Upper lobe of left lung (tissue), 6 donors: Measurements from ENCODE around the gene SP7. TPM values are rescaled to one million over a fixed set of nuclear protein-coding genes. Genes with fewer than 3 reads are reported as not detected.
A peak's percentile ranks its signal among the peaks of the same experiment; 100 is the strongest.
"Not testable (repeated sequence)": the region's sequence is repeated elsewhere in the genome, so short reads cannot be mapped to it uniquely, and the experiment has no call there.

Experiments used
- ATAC-seq, 2 donors: fragments of 200-7000 bp; cut with Tn5 transposase; one replicate each; pipeline ENCODE4 v1.9.1; 2022; ENCODE audit warnings: mild to moderate bottlenecking in 2 of 2, moderate library complexity in 2 of 2; ENCODE audit not compliant: low FRiP score in 2 of 2
- DNase-seq, 2 donors: peaks; one replicate each; pipeline ENCODE4 v3.0.0-alpha.2; 2019 to 2020
- H3K27ac ChIP-seq, 4 donors: fragments of 200-600 bp; sonication (generic); one replicate each; pipeline ENCODE4 v1.5.1; 2016 to 2019
- H3K27me3 ChIP-seq, 4 donors: fragments of 200-600 bp; sonication (generic); one replicate each; pipeline ENCODE4 v1.5.1; 2017 to 2019
- H3K36me3 ChIP-seq, 4 donors: fragments of 200-600 bp; sonication (generic); one replicate each; pipeline ENCODE4 v1.5.1; 2016 to 2019
- H3K4me1 ChIP-seq, 4 donors: fragments of 200-600 bp; sonication (generic); one replicate each; pipeline ENCODE4 v1.5.1; 2018 to 2019
- H3K4me3 ChIP-seq, 4 donors: fragments of 200-600 bp; sonication (generic); one replicate each; pipeline ENCODE4 v1.5.1; 2017 to 2019; ENCODE audit warnings: mild to moderate bottlenecking in 2 of 4, moderate library complexity in 1 of 4
- H3K9me3 ChIP-seq, 4 donors: fragments of 200-600 bp; sonication (generic); one replicate each; pipeline ENCODE4 v1.5.1; 2018 to 2019
- EP300 ChIP-seq, 4 donors: sonication (generic); formaldehyde crosslinking; IDR thresholded peaks; one replicate each; pipeline ENCODE4 v1.5.1; 2017; ENCODE audit warnings: antibody characterized with exemption in 4 of 4, control low read depth in 2 of 4
- POLR2A ChIP-seq, 4 donors: fragments of 450-650 bp; IDR thresholded peaks; one replicate each; pipeline ENCODE4 v1.5.1; 2016 to 2017; ENCODE audit warnings: antibody characterized with exemption in 4 of 4, mild to moderate bottlenecking in 2 of 4
- POLR2AphosphoS5 ChIP-seq, 2 donors: sonication (generic); formaldehyde crosslinking; IDR thresholded peaks; one replicate each; pipeline ENCODE4 v1.5.1; 2017; ENCODE audit warnings: antibody characterized with exemption in 2 of 2
- WGBS, 2 donors: methylation state at CpG; one replicate each; pipeline ENCODE4 v1.1.5; 2017 to 2018; 5-methylcytosine and 5-hydroxymethylcytosine counted together
- total RNA-seq, 6 donors: library from RNA; depleted of rRNA in 4 of 6; stranded (reverse); fragments of >200 nt in 4 of 6; gene quantifications; one replicate each; pipeline versions ENCODE4 v1.1.0 to v1.2.1, GENCODE V29; 2016 to 2021
- TF ChIP-seq, protein P1 (sequence below), 6 experiments: fragments of 450-650 bp in 4 of 6; fragments of 200-600 bp in 2 of 6; sonication (generic) in 2 of 6; IDR thresholded peaks; one replicate each; pipeline ENCODE4 v1.5.1; 2016 to 2019; ENCODE audit warnings: antibody characterized with exemption in 6 of 6
- donor health status: DM: no; HTN: no; CAD: no; lungs with moderate emphysema.
- donor health status: DM: no; HTN: yes; CAD: no; lungs with severe emphysema.

Gene SP7
- total RNA-seq, 6 donors from 2014 or later, result not detected

DNA sequence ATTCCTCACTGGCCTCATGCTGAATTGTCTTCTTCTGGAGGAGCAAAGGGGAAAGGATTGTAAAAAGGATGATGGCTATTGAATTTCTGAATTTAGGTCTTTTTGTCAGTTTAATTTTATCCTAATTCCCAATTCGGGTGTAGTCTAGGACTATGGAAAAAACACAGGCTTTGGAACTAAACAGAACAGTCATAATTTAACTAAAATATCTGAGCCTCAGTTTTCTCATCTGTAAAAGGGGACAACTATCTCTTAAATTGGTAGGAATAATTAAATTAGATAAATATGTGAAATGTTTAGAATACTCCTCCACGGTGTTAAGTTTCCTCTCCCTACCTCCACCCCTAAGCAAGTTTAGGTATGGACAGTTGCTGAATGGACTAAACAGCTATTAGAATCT is 40.6 kb upstream of the SP7 start:
- no peaks in the 10 kb centered on the region for H3K27me3 ChIP-seq
- peaks cover 0 to under 1% (median under 1%) of the 10 kb centered on the region in 4 donors for H3K36me3 ChIP-seq
- H3K4me3 ChIP-seq, result no peak overlapping the region
- H3K27ac ChIP-seq, result no peak overlapping the region
- DNase-seq (no peak), ATAC-seq (no peak)
- TF ChIP-seq POLR2AphosphoS5 (IDR thresholded peaks at IDR 0.05) (no peak), POLR2A (IDR thresholded peaks at IDR 0.05) (no peak), EP300 (IDR thresholded peaks at IDR 0.05) (no peak)
- TF ChIP-seq, protein P1, sequence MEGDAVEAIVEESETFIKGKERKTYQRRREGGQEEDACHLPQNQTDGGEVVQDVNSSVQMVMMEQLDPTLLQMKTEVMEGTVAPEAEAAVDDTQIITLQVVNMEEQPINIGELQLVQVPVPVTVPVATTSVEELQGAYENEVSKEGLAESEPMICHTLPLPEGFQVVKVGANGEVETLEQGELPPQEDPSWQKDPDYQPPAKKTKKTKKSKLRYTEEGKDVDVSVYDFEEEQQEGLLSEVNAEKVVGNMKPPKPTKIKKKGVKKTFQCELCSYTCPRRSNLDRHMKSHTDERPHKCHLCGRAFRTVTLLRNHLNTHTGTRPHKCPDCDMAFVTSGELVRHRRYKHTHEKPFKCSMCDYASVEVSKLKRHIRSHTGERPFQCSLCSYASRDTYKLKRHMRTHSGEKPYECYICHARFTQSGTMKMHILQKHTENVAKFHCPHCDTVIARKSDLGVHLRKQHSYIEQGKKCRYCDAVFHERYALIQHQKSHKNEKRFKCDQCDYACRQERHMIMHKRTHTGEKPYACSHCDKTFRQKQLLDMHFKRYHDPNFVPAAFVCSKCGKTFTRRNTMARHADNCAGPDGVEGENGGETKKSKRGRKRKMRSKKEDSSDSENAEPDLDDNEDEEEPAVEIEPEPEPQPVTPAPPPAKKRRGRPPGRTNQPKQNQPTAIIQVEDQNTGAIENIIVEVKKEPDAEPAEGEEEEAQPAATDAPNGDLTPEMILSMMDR (IDR thresholded peaks at IDR 0.05), result no peak
- H3K4me1 ChIP-seq, result peaks cover 27 to 40% (median 31%) of the 10 kb centered on the region in 4 donors
- H3K9me3 ChIP-seq, result no peaks in the 10 kb centered on the region
- WGBS, 2 donors, result 81 to 90% methylated on average over 2 of the region's 2 CpGs

DNA sequence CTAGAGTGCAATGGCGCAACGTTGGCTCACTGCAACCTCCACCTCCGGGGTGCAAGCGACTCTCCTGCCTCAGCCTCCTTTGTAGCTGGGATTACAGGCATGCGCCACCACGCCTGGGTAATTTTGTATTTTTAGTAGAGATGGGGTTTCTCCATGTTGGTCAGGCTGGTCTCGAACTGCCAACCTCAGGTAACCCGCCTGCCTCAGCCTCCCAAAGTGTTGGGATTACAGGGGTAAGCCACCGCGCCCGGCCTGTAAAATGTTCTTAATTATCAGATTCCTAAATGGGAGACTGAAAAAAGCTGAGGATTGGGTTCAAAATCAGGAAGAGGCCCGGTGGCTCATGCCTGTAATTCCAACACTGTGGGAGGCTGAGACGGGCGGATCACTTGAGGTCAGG is 38.1 kb upstream of the SP7 start:
- peak overlapping the region; percentile 46 to 73 (median 54) for H3K27ac ChIP-seq
- ATAC-seq, DNase-seq, H3K36me3 ChIP-seq, H3K4me3 ChIP-seq, H3K27me3 ChIP-seq, H3K9me3 ChIP-seq: not testable (repeated sequence)
- peaks cover 29 to 53% (median 40%) of the 10 kb centered on the region in 4 donors for H3K4me1 ChIP-seq
- 87 to 88% methylated on average over 14 of the region's 14 CpGs for WGBS, 2 donors

DNA sequence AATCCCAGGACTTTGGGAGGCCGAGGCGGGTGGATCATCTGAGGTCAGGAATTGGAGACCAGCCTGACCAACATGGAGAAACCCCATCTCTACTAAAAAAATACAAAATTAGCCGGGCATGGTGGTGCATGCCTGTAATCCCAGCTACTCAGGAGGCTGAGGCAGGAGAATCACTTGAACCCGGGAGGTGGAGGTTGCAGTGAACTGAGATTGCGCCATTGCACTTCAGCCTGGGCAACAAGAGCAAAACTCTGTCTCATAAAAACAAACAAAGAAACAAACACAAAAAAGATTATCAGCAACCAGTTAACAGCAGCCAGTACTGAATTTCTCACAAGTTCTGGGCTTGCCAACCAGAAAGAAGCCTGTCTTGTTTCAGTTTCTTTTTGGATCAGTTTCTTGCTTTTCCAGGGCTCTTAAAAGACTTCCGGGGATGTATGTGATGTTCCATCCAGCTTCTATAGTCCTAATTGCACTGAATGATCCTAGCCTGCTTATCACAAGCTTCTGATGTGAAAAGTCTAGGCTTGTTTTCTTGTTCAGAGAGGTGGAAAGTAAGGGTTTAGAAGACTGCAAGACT is 37.5 kb upstream of the SP7 start:
- DNase-seq, H3K36me3 ChIP-seq, H3K27me3 ChIP-seq, H3K4me3 ChIP-seq, H3K9me3 ChIP-seq, ATAC-seq: not testable (repeated sequence)
- H3K4me1 ChIP-seq, result peaks cover 27 to 51% (median 36%) of the 10 kb centered on the region in 4 donors
- WGBS, 2 donors, result 64% methylated on average over 6 of the region's 6 CpGs
- H3K27ac ChIP-seq, result peak overlapping the region; percentile 46 to 73 (median 54)

DNA sequence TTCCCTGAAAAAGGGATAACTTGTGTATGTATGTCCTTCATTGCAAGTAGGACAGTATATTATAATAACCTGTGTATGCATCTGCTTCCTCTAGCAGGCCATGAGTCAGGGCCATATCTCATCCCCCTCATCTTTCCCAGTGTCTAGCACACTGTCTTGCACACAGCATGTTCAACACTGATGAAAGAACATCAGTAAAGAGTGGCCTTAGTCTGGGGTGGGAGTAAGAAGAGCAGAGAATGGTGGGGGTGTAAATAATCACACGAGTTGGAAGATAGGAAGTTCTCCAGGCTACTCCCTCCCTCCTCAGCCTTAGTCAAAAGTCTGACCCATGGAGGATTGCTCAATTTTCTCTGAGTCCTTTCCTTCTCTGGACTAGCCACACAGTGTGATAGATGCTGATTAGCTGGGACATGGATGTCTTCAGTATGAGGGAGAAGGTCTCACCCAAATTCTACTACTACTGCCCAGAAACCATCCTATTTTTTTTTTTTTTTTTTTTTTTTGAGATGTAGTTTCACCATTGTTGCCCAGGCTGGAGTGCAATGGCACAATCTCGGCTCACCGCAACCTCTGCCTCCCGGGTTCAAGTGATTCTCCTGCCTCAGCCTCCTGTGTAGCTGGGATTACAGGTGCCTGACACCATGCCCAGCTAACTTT is 29.2 kb upstream of the SP7 start:
- Histone ChIP-seq H3K9me3 (no peaks in the 10 kb centered on the region), H3K4me3 (no peak overlapping the region), H3K4me1 (peaks cover 5 to 21% (median 16%) of the 10 kb centered on the region in 4 donors), H3K27me3 (no peaks in the 10 kb centered on the region), H3K27ac (peak overlapping the region; percentile 61 to 75 (median 68)), H3K36me3 (no peaks in the 10 kb centered on the region)
- 58 to 71% methylated on average over 4 of the region's 4 CpGs for WGBS, 2 donors
- ATAC-seq (peak; percentile 76 to 88), DNase-seq (no peak)
- TF ChIP-seq POLR2A (IDR thresholded peaks at IDR 0.05) (peak in 1 of 4 donors; percentile 31), EP300 (IDR thresholded peaks at IDR 0.05) (no peak), POLR2AphosphoS5 (IDR thresholded peaks at IDR 0.05) (no peak)
- TF ChIP-seq, protein P1 (IDR thresholded peaks at IDR 0.05), result no peak

DNA sequence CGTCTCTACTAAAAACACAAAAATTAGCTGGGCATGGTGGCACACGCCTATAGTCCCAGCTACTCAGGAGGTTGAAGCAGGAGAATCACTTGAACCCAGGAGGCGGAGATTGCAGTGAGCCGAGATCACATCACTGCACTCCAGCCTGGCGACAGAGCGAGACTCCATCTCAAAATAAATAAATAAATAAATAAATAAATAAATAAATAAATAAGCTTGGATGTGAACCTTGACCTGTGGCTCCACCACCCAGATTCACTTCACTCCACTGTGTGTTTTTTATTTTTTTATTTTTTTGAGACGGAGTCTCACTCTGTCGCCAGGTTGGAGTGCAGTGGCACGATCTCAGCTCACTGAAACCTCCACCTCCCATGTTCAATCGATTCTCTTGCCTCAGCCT is 25.5 kb upstream of the SP7 start:
- H3K36me3 ChIP-seq, DNase-seq, H3K9me3 ChIP-seq, ATAC-seq, H3K27me3 ChIP-seq, H3K4me1 ChIP-seq, H3K4me3 ChIP-seq, H3K27ac ChIP-seq: not testable (repeated sequence)
- 91 to 95% methylated on average over 10 of the region's 10 CpGs for WGBS, 2 donors

DNA sequence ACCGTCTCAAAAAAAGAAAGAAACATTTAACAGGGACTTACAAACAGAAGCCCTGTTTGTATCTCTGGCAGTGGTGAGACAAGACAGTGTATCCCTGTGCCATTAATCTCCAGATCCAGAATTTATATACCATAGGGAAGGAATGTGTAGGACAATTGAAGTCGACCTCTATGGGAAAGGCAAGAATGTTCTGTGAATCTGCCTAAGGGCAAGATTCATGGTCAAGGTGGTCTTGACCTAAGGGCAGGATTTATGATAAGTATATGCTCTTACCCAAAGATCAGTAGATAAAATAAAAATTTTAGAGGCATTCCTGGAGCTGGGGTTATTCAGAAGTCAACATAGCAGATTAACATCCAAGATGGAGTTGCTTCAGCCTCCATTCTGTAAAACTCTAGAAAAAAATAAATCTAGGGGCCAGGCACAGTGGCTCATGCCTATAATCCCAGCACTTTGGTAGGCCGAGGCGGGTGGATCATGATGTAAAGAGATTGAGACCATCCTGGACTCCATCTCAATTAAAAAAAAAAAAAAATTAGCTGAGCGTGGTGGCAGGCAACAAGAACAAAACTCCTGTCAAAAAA is 22.8 kb upstream of the SP7 start:
- no peaks in the 10 kb centered on the region for H3K27me3 ChIP-seq
- no peak overlapping the region for H3K4me3 ChIP-seq
- no peaks in the 10 kb centered on the region for H3K9me3 ChIP-seq
- H3K36me3 ChIP-seq, result no peaks in the 10 kb centered on the region
- 87 to 93% methylated on average over 5 of the region's 5 CpGs for WGBS, 2 donors
- TF ChIP-seq POLR2AphosphoS5 (IDR thresholded peaks at IDR 0.05) (no peak), POLR2A (IDR thresholded peaks at IDR 0.05) (no peak), EP300 (IDR thresholded peaks at IDR 0.05) (no peak)
- TF ChIP-seq, protein P1 (IDR thresholded peaks at IDR 0.05), result no peak
- no peaks in the 10 kb centered on the region for H3K4me1 ChIP-seq
- DNase-seq (no peak), ATAC-seq (no peak)
- no peak overlapping the region for H3K27ac ChIP-seq
